Urothelium cell line (cell line): ENCODE measurements around the gene IL3.

Source experiments
- DNase-seq: peaks from one replicate; pipeline ENCODE4 v3.0.0; 2011; ENCODE audit warnings: low spot score, mixed read lengths
- FAIRE-seq: peaks from 2 replicates; lab custom pipeline; 2011; peaks lifted over from hg19 to GRCh38; lab: Jason Lieb, UNC

IL3 gene

GRCh38 chr5:132025403-132025971, 35.0 kb upstream of the IL3 start:
- FAIRE-seq, result no peak
- DNase-seq, result no peak

- DNase-seq (no peak), FAIRE-seq (no peak)
Observed at GRCh38 chr5:132026516-132027008, 33.9 kb upstream of the IL3 start.

GRCh38 chr5:132027027-132027426, 33.4 kb upstream of the IL3 start:
- no peak for DNase-seq
- no peak for FAIRE-seq

- FAIRE-seq (no peak), DNase-seq (no peak)
Observed at GRCh38 chr5:132029609-132030330, 30.7 kb upstream of the IL3 start.

GRCh38 chr5:132030610-132031009, 29.8 kb upstream of the IL3 start:
- FAIRE-seq (no peak), DNase-seq (no peak)

- DNase-seq (no peak), FAIRE-seq (no peak)
Observed at GRCh38 chr5:132032196-132032595, 28.3 kb upstream of the IL3 start.

GRCh38 chr5:132033122-132033521, 27.3 kb upstream of the IL3 start:
- FAIRE-seq (no peak), DNase-seq (no peak)

GRCh38 chr5:132037353-132037752, 23.1 kb upstream of the IL3 start:
- FAIRE-seq (no peak), DNase-seq (no peak)

- no peak for FAIRE-seq
- no peak for DNase-seq
Observed at GRCh38 chr5:132044207-132044606, 16.2 kb upstream of the IL3 start.

GRCh38 chr5:132046880-132047299, 13.6 kb upstream of the IL3 start:
- FAIRE-seq (no peak), DNase-seq (no peak)

- FAIRE-seq (no peak), DNase-seq (no peak)
Observed at GRCh38 chr5:132049093-132049492, 11.4 kb upstream of the IL3 start.

GRCh38 chr5:132049559-132049958, 10.9 kb upstream of the IL3 start:
- FAIRE-seq (no peak), DNase-seq (no peak)

- no peak for FAIRE-seq
- DNase-seq, result no peak
Observed at GRCh38 chr5:132050136-132050535, 10.3 kb upstream of the IL3 start.

GRCh38 chr5:132050661-132051552, 9.5 kb upstream of the IL3 start:
- FAIRE-seq, result no peak

GRCh38 chr5:132052520-132052919, 7.9 kb upstream of the IL3 start:
- DNase-seq (no peak), FAIRE-seq (no peak)

More at GRCh38 chr5:132050661-132051552, 9.5 kb upstream of the IL3 start:
- DNase-seq, result no peak

GRCh38 chr5:132053483-132053882, 7.0 kb upstream of the IL3 start:
- DNase-seq (no peak), FAIRE-seq (no peak)

GRCh38 chr5:132054031-132054696, 6.3 kb upstream of the IL3 start:
- DNase-seq (no peak), FAIRE-seq (no peak)

- FAIRE-seq (no peak), DNase-seq (no peak)
Observed at GRCh38 chr5:132054697-132055440, 5.6 kb upstream of the IL3 start.

- no peak for DNase-seq
- no peak for FAIRE-seq
Observed at GRCh38 chr5:132055441-132055807, 5.0 kb upstream of the IL3 start.
